ELR (cell line): ENCODE results near the gene CGNL1.

Experiments
- DNase-seq: peaks from one replicate; pipeline ENCODE4 v3.0.0-alpha.2; 2015; ENCODE audit warnings: low read depth

Gene CGNL1

DNA sequence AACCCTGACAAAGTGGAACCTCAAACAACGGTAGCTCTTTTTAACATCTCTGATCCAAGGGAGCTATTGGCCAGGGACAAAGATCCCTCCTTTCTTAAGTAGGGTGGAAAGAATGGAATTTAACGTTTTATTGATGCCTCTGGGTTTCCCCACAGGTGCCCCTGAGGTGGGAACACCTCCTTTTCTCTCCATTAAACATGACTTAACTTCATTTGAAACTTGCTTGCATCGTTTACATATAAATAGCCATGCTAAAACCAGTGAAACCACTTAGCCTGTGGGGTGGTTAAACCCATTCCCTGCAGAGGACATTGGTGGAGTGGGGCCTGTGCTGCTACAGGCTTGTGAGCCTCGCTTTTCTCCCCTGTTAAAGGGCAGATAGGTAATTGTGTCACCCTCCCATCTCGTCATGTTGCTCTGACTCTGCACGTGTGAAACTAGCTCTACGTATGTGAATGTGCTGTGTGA, 9.7 kb downstream of the CGNL1 start:
- no peak for DNase-seq

DNA sequence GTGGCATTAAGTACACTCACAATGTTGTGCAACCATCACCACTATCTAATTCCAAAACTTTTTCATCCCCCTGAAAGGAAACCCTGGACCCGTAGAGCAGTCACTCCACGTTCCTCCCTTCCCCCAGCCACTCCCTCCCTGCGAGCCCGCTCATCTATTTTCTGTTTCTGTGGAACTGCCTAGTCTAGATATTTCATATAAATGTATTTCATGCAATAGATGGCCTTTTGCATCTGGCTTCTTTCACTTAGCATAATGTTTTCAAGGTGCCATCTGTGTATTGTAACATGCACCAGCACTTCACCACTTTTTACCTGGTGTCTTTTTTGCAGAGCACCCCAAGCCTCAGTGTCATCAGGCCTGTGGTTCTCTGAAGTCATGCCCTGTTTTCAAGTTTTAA, 10.7 kb downstream of the CGNL1 start:
- DNase-seq: no peak

DNA sequence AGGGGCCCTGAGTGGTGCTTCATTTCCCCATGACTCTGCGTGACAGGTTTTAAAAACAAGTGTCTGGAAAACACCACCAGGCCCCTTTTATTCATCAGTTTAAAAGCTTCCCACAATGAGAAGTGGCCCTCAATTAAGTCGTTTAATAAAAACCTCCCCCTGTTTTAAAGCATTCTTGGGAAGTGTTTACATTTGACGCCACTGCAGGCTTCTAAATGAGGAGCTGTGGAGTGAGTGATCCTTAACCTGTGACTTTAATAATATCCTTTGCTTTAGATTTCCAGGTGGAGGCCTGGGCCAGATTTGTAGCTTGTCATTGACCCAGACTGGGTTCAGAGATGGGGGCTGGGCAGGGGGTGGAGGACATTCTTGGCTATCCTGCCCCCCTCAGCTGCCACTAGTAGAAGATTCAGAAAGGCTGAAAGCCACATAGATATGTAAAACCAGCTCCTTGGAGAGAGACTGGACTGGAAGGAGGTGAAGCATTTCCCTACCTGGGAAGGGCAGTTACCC, 11.3 kb downstream of the CGNL1 start:
- DNase-seq: no peak

DNA sequence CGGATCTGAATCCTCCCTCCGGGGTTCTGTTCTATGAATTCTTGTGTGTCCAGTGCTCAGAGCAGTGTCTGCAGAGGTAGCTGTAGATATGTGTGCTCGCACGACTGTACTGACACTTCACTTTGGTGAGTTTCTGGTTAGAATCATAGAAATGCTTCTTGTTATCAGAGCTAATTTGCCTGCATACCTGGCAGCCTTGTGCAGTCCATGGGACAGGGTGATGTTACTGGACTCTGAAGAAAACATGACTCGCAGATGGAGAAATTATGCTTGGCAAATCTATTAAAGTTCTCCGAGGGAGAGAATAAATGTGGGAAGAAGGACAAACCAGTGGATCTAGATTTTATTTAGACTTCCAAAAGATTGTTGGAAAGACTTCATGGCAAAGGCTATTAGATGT, 12.2 kb downstream of the CGNL1 start:
- no peak for DNase-seq

DNA sequence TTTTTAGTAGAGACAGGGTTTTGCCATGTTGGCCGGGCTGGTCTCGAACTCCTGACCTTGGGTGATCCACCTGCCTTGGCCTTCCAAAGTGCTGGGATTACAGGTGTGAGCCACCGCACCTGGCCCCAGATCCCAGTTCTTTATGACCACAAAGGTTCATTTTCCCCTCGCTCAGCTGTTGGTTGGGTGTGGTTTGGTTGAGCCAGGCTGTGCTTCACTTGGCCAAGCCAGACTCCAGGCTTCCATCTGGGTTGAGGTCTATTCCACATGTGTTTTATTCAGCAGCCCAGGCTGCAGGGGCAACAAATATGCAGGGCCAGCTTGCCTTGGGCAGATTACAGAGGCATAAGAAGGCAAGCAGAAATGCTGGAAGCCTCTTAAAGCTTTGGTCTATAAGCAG, 13.7 kb downstream of the CGNL1 start:
- DNase-seq: no peak

DNA sequence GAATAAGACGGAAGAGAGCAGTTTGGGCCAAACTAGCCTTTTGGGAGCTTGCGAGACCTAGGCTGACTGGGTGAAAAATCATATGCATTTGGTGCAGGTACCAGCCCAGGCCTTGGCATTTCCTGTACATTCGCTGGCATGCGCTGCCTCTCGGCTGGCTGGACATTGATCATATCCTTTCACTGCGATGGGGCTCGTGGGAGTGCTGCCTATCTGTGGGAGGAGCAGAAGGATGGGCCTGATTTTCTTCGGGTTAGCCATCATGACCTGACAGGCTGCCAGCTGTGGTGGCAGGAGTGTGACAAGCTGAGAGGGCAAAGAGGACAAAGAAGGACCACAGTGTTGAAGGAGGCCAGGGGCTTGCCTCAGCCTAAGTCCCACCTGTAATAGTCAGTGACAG, 14.3 kb downstream of the CGNL1 start:
- no peak for DNase-seq

DNA sequence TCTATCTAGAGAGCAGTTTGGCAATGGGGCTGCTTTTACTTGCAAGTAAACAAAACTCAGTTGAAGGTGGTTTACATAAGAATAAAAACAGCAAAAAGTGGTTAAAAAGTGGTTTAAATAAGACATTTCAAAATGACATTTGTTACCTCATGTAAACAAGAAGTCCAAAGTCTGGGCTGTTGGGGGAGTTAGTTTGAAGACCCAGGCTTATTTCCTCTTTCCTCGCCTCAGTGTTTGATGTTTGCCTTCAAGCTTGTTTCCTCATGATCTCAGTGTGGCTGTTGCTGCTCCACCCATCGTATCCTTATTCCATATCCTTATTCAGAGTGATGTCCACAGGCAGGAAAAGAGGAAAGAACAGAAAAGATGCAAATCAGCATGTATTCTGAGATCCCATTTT, 15.2 kb downstream of the CGNL1 start:
- DNase-seq: no peak

DNA sequence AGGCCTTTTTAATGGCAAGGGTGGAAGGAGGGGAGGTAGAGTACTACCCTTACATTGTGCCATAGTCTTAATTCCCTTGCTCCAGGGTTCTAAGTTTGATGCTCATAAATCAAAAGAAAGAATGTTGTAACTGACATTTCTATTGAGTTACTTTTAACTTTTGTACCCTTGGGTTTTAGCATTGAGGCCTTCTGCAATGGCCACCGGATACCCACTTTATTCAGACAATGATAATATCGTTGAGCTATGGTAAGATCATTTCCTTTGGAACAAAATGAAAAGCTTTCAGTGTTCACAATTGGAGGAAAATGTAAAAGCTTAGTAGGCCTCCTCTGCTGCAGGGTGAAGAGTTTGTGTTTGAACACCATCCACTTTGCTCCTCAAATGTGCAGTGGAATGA, 16.8 kb downstream of the CGNL1 start:
- no peak for DNase-seq

DNA sequence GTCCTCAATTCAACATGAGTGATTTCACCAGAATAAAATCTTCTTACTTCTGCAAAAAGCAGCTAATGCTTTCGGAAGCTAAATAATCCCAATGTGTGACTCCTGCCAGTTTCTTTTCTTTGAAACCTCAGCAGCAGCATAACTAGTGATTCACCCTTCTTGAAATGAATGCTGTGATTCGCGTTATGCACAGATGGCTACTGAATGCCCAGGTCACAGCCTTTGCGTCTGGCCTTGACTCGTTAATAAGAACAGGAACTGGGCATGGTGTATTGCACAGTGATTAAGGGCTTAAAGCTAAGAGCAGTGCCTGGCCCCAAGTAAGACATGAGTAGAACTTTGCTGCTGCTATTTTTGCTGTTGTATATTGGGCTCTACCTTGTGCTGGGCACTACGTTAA, 19.0 kb downstream of the CGNL1 start:
- peak; percentile 80 for DNase-seq

DNA sequence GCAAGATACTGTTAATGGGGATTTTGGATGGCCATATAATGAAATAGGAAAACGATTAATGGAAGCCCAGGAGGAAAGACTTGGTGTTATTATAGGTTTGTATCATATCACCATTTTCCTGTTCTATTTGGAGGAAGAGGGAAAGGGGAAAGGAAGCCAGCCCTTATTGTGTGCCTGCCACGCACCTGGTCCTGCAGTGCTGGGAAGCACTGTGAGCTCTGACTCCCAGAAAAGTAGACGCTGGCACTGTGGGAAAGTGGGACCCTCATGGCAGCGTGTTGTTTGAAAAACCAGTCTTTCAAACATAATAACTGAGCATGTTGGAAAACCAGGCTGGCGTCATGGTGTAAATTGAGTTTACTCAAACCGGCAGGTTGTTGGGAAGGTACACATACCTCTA, 22.0 kb downstream of the CGNL1 start:
- DNase-seq: no peak

DNA sequence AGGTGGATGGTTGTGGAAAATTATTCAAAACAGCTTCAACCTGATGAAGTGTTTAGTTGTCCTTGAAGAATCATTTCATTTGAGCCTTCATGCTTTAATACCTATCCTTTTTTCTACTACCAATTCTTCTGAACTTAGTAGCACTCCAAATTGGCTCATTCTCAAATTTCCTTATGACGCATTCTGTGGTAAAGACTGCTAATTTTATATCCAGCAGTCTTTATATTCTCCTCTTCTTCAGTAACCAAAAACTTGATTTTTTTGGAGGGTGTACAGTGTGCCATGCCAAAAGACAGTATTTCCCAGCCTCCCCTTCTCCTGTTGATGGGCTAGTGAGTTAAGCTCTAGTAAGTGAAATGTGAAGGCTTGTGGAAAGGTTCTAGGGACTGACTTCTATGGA, 25.2 kb downstream of the CGNL1 start:
- DNase-seq: no peak

DNA sequence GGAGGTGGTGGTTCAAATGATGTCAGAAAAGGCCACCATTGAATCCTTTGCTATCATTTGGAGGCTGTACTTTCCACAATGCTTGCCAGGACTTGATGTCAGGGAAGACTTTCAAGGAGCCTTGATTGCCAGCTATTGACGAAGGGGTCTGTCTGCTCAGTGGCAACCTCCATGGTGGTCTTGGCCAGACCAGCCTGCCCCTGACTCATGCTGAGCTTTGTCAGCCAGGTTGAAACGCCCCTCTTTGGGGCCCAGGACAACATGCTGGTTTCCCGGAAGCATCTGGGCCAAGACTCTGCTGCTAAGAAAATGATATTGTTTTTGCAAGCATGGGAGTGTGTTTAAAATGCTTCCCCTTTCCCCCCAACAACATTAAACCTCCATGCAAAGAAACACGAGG, 26.7 kb downstream of the CGNL1 start:
- DNase-seq: no peak

DNA sequence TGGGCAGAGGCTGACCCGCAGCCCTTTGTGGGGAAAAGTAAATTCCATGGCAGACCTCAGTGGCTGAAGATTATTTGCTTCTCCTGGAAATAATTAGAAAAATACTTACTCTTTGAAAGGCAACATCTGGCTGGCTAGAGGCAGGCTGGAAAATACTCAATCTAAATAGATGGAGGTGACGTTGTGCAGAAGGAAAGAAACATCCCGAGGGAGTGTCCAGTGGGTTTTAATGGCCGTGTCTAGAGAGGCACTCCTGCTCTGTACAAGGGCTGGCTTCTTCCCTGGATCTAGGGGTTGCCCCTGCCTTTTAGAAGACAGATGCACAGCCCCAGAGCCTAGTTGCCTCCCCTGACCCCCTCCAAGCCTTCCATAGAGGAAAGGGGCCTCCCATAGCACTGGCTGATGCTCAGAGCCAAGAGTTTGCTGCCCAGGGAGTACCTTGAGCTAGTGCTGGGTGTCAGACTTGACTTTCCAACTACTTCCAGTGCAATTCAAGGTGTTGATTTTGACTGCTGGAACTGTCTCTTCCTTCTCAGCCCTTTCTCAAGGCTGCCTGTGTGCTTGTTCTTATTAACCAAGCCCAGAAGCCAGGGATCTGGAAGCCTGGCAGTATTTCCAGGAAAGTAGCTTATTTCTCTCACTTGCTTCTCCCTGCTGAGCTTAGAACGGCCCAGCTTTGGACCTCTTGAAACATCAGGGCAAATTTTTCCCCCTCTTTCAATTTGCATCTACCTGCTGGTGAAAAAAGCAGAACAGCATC, 27.4 kb downstream of the CGNL1 start:
- no peak for DNase-seq

DNA sequence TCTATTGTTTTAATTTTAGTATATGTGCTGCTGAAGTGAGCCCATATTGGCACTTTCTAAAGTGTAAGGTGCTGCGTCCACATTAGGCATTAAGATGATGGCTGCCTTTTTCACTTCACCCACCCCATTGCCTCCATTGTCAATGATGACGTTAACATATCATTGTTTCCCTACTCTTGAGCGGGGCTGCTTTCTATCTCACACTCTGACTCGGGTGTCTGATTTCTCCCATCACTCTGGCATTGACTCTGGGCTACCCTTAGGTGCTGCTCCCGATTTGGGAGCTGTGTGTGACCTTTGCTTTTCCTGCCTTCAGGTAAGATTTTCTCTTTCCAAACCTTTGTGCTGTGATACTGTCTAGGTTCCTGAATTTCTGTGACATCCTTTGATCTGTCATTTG, 28.8 kb downstream of the CGNL1 start:
- DNase-seq: no peak

DNA sequence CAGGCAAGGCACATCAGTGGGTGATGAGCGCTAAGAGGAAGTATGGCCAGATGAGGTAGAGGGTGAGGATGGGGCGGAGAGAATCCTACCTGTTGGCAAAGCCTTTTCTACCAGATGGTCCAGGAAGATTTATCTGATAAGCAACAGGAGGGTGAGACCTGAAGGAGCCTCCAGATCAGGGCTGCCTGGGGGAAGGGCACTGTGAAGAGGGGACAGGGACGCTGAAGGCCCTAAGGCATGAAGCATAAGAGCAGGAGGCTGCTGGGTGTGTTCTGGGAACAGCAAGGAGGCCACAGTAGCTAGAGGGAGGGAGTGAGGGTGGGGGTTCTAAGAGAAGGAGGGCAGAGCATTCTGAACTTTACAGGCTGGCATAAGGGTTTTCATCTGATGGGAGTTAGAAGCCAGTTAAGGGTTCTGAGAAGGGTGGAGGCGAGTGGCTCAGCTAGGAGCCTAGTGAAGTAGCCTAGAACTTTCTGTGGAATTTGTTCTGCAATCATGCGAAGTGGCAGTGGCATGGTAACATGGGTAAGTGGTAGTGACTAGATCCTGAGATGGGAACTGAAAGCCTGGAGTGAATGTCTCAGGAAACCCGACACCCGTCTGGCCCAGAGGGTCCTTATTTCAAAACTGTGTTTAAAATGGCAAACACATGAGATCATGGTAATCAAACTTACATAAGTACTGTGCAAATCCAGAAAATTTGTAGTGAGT, 29.9 kb downstream of the CGNL1 start:
- peak; percentile 8 for DNase-seq

DNA sequence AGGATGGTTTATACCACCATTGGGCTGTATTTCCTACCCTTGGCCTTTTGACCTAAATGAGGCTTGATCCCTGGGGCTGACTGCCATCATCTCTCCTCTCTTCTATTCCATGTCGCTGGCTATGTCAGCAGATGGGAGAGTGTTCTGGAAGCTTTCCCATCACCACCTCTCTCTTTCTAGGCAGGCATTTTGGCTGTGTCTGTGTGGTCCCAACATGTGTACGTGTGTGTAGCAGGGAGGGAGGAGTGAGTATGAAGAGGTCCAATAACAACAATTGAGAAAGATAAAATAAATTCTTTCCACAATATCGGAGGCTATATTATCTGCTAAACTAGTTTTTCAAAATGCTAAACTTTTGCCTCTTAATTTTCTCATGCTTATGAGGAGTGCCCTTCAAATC, 34.1 kb downstream of the CGNL1 start:
- DNase-seq: no peak

DNA sequence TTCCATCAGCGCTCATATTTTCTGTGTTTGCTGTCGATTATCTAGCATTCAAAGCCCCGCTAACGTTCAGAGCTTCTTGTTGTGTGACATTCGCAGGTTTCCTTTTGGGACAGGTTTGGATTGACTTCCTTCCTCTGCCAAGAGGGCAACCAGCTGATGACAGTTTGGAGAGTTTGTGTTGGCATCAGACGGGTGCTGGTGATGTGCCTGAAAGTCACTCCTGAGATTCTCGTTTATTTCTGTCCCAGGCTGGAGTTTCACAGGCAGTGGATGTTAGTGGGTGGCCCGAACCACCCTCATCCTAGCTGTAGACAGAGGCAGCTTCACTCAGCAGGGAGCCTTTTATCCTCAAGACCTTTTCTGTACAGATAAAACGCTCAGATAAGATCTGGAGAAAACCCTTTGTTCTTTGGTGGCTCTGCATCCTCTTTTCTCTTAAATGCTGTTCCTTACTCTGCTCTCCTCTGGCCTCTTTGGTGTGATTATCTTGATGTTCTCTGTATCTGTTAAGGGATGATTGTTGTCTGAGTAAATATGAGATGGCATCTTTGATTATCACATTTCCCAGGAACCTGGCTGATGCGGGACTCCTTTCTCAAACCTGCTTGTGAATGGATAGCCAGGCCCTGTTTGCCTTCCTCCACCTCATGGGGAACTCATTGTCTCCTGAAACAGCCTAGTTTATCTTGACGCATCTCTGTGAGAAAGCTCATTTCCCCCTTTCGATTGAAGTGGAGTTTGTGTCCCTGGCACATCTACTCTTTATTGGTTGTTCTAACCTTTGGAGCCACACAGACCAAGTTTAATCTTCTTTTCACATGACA, 35.9 kb downstream of the CGNL1 start:
- no peak for DNase-seq

DNA sequence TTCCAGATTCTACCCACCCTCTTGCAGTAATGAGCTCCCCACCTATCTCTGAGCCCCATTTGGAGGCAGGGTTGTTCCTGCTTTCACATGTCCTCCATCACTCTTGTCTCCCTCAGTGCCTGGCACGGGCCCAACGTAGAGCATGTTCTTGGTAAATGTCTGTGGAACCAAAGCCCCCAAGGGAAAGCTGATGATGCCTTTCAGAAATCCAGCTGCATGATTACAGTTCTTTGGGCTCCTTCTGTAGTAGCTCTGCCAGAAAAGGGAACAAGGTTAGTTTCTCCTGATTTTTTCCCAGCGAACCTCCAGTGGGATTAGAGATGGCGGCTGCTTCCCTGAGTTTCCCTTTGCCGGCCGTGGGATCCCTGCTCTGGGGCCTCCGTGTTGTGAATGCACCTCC, 39.3 kb downstream of the CGNL1 start:
- DNase-seq: no peak

DNA sequence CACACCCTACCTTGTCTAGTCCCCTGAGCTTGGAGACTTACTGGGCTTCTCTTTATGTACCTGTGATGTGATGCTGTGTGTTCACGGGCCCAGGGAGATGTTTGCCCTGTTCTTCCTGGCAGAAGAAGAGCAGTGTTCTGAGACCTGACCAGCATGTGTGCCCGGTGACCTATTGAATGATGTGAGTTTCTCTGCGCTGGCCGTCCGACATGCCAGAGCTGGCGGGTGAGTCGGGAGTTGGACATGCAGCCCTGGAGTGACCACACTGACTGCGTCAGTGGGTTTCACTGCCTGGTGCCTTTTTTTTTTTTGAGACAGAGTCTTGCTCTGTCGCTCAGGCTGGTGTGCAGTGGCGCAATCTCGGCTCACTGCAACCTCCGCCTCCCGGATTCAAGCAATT, 42.3 kb downstream of the CGNL1 start:
- peak; percentile 48 for DNase-seq

DNA sequence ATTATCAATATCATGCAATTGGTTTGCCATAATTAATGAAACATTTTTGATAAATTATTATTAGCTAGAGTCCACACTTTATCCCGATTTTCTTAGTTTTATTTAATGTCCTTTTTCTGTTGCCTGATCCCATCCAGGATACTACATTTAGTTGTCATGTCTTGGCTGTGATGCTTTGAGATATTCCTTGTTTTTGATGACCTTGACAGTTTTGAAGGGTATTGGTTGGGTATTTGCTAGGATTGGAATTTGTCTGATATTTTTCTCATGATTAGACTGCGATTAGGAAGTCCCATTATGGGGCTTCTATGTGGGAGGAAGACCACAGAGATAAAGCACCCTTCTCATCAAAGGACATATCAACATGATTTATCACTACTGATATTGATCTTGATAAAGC, 43.0 kb downstream of the CGNL1 start:
- DNase-seq: no peak

DNA sequence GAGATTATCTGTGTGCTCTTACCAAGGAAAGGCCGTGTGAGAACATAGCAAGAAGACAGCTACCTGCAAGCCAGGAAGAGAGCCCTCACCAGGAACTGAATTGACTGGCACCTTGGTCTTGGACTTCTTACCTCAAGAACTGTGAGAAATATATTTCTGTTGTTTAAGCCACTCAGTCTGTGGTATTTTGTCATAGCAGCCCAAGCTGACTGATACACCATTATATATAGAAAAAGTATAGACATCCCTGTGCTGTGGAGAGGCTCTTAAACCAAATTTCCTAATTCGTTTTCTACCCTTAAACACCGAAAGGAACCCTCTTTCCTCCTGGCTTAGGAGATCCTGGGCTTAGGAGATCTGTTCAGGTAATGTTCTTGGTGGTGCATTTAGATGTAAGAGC, 44.8 kb downstream of the CGNL1 start:
- no peak for DNase-seq

DNA sequence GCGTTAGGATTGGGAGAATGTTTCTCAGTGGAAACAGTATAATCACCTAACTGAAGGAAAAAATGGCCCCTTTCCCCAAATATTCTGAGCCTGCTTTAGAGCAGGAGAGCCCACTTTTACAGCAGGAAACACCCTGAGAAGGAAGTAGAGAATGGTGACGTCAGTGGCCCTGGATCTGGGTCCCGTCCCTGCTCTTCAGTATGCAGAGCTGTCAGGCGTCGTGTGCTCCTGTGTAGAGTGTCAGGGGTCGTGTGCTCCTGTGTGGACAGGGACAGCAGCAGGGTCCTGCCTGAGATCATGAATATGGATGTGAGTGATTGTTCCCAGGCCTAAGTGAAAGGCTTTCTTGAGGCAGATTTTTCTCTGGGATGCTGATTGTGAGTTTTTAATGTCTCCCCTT, 45.2 kb downstream of the CGNL1 start:
- no peak for DNase-seq
